Inferior parietal cortex (tissue), 1 donor: ENCODE measurements around the gene SCRN1.
"Not testable (repeated sequence)": the region's sequence is repeated elsewhere in the genome, so short reads cannot be mapped to it uniquely, and the experiment has no call there.

Source experiments
- DNase-seq: peaks from one replicate; pipeline ENCODE4 v3.0.0-alpha.2; 2016; ENCODE audit errors: extremely low spot score

SCRN1 gene

GRCh38 chr7:29890786-29891185 lies 98.8 kb downstream of the SCRN1 start:
- not testable (repeated sequence) for DNase-seq

- no peak for DNase-seq
Observed at GRCh38 chr7:29890251-29890650, 99.3 kb downstream of the SCRN1 start.

- DNase-seq = no peak
Observed at GRCh38 chr7:29889288-29889687, 100.3 kb downstream of the SCRN1 start.

- DNase-seq = no peak
Observed at GRCh38 chr7:29888006-29888405, 101.6 kb downstream of the SCRN1 start.

GRCh38 chr7:29886827-29887226 lies 102.8 kb downstream of the SCRN1 start:
- no peak for DNase-seq

- DNase-seq = no peak
Observed at GRCh38 chr7:29885626-29886025, 104.0 kb downstream of the SCRN1 start.

- DNase-seq = no peak
Observed at GRCh38 chr7:29884399-29885272, 105.0 kb downstream of the SCRN1 start.

- no peak for DNase-seq
Observed at GRCh38 chr7:29883462-29884398, 105.9 kb downstream of the SCRN1 start.

GRCh38 chr7:29882481-29882880 lies 107.1 kb downstream of the SCRN1 start:
- DNase-seq = no peak

GRCh38 chr7:29881724-29882123 lies 107.9 kb downstream of the SCRN1 start:
- no peak for DNase-seq

- no peak for DNase-seq
Observed at GRCh38 chr7:29879609-29880008, 110.0 kb downstream of the SCRN1 start.

GRCh38 chr7:29878081-29878688 lies 111.4 kb downstream of the SCRN1 start:
- no peak for DNase-seq

- DNase-seq = no peak
Observed at GRCh38 chr7:29877196-29877595, 112.4 kb downstream of the SCRN1 start.

- no peak for DNase-seq
Observed at GRCh38 chr7:29875741-29876140, 113.9 kb downstream of the SCRN1 start.

- no peak for DNase-seq
Observed at GRCh38 chr7:29873644-29874294, 115.8 kb downstream of the SCRN1 start.

GRCh38 chr7:29871787-29872398 lies 117.7 kb downstream of the SCRN1 start:
- DNase-seq = no peak
